GM18499 (cell line): ENCODE results near the gene DUS1L.
A peak's percentile ranks its signal among the peaks of the same experiment; 100 is the strongest.

Experiments used
- ATAC-seq: cut with Tn5 transposase; IDR thresholded peaks from one replicate; pipeline ENCODE4 v1.9.1; 2021; ENCODE audit warnings: moderate number of reproducible peaks; ENCODE audit not compliant: insufficient read depth, unreplicated experiment

DUS1L gene

DNA sequence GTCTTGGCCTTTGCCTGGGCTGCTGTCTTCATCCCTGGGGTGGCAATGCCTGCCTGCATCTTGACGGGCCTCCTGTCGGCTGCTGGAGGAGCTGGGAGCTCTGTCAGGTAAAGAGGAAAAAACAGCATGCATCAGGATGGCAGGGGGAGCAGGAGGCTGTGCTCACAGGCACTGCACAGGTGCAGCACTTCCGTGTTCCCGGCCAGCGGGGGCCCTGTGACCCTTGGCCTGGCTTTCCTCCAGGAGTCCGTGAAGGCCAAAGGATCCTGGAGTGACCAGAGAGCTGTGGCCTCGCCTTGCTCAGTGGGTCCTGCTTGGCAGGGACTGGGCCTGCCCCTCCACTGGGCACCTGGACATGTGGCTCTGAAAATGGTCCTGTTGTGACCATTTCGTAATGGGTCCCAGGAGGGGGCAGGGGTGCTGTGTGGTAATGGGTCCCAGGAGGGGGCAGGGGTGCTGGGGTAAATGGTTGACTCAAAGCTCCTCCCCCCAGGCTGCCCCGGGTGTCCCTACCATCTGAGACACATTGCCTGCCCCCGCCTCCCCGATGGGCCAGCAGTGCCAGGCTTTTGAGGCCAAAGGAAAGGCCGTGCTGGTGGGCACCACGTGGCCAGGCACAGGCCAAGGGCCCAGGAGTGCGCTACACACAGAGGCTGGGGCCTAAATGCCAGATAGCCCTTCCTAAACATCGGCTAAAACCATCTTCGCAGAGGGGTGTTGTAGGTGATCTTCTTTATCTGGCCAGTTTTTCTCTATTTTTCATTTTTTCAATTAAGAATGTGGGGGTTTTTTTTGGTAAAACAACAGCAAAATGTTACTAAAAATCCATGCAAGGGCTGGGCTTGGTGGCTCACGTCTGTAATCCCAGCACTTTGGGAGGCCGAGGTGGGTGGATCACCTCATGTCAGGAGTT, 36.4 kb upstream of the DUS1L start:
- no peak for ATAC-seq

DNA sequence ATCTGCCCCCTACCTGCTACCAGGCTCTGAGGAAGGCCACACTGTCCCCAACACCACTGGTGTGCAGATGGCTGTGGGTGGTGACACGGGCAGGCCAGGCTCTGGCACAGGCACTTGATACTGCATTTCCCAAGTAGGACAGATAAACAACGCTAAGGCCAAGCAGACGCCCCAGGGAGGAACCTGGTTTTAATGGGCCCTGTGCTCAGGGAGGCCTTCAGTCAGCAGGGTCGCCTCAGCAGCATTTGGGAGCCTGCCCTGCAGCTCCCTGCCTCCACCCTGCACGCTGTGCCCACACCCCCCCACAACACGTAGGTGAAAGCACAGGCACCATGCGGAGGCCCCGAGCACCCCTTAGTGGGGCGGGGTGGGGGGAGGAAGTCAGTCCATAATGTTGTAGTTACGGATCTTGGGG, 35.7 kb upstream of the DUS1L start:
- no peak for ATAC-seq

DNA sequence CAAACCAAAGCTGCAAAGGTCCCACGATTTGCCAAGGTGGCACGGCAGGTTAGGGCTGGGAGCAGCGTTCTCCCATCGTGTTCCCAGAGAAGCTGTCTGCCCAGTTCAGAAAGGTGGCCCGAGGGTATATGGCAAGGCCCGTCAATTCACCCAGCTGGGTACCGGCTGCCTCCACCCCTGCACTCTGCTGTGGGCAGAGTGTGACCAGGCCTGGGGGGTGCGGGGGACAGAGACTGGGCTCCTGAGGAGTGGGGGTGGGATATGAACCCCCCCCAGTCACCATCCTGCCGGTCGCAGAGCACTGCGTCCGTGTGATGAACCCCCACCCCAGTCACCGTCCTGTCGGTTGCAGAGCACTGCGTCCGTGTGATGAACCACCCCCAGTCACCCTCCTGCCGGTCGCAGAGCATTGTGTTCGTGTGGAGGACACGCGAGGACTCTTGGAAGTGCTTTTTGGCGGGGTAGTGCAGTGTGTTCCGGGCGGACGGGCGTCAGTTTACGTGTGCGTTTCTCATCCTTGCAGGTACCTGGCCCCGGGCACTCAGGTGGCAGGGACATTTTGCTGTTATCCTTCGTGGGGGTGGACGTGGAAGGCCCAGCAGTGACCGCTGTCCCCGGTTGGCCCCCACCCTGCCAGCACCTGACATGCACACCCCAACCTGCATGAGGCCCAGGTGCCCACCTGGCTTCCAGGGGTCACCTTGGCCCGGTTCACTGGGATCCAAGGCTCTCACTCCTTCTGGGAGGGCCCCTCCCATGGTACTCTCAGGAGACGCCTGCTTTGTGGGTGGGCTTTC, 35.1 kb upstream of the DUS1L start:
- ATAC-seq, result no peak

DNA sequence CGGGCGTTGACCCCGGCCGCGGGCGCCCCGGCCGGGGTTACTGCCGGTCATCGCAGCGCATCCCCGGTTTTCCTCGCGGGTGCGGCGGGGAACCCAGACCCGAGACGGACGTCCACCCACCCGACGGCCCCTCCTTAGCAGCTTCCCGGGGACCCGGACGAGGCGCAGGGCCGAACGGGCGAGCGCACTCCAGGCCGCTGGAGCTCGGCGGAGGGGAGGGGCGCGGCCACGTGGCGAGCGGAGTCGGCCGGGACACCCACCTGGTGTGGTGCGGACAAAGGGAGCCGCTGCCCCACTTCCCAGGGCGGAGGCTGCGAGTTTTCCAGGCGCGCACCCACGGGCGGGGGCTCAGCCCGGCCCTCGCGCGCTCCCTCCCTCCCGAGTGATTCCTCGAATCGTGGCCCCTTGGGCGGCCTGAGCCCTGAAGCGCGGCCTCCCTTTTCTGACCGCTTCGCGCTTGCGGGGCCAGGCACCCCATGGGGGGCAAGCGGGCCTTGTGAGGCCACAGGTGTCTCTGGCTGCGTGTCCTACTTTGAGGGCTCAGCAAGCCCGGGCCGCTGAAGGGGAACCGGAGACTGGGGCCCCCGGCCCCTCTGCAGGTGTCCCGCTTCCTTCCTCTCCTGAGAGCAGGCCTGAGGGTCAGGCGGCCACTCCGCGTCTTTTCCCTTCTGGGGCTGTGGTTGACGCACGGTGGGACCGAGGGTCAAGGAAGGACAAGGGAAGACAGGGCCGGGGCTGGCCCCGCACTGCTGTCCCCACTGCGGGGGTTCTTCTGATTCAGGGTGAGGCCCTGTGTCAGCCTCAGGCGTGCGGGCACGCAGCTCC, 33.5 kb upstream of the DUS1L start:
- no peak for ATAC-seq

DNA sequence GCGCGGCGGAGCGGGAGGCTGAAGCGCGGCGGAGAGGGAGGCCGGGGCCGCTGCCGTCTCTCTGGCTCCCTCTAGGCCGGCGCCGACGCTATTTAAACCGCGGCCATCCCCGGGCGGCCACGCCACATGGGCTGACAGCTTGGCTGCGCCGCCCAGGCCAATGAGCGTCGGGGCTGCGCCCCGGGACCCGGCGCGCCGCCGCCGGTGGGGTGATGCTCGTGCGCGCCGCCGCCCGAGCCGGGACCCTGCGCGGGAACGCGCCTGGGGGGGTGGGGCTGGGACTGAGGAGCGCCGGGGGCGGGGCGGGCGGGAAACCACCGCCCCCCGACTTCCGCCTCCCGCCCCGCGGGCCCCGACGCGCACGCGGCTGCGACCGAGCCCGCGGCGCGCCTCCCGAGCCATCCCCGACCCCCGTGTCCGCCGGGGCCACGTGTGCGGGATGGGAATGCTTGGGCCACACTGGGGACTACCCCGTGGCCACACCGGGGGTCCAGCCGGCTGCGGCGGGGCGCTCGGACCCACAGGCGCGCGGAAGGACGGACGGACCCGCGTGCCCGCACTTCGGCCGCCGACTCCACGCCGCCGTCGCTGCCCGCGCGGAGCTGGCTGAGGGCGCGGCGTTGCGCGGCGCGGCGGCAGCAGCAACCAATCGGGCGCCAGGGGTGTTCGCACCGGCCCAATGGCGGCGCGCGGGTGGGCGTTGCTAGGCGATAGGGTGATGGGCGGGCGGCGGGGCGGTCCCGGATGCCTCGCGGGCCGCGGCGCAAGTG, 32.8 kb upstream of the DUS1L start, which contains the start of gene FASN:
FASN (minus strand) TSS at position 68 of the 770 bp plus-strand sequence. CDS start 1,791 bp downstream, outside the sequence.
- peak; percentile 43 for ATAC-seq

DNA sequence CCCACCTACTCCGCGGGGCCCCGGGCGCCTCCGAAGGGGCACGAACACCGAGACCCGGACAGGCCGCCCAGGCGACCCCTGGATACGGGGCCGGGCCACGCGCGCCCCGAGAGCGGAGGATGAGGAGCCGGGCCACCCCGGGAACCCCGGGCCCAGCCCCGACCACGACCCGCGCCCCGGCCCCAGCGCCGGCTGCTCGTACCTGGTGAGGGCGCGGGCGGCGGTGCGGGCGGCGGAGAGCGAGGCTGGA, 32.2 kb upstream of the DUS1L start:
- ATAC-seq, result peak; percentile 2

DNA sequence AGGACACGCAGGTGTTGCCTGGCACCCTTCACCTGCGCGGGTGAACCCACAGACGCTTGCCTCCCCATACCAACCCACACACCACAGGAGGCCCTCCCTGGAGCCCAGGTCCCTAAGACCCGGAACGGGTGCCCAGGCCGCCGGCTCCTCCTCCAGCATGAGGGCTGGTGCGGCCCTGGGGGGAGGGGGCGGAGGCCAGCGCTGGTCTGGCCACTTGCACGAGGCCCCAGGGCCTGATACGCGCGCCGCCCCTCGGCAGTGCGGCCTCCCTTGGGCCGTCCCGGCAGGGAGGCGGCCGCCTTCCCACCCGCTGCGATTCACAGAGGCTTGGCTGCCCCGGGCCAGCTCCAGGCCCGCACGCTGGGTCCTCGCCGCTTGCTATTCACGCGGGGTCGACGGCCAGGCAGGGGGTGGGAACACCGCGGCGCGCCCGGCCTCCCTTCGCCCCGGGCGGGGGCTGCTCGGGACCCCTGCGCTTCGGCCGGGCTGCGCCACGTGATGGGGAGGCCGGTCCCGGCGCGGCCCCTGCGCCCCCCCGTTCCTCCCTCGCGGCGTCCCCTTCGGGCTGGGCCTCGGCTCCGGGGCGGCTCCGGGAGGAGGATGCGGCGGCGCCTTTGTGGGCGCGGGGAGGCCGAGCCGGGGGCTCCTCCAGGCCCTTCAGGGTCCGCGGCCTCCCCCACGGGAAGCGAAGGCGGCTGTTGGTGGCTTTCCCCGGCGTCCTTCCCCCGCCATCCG, 31.7 kb upstream of the DUS1L start:
- no peak for ATAC-seq

DNA sequence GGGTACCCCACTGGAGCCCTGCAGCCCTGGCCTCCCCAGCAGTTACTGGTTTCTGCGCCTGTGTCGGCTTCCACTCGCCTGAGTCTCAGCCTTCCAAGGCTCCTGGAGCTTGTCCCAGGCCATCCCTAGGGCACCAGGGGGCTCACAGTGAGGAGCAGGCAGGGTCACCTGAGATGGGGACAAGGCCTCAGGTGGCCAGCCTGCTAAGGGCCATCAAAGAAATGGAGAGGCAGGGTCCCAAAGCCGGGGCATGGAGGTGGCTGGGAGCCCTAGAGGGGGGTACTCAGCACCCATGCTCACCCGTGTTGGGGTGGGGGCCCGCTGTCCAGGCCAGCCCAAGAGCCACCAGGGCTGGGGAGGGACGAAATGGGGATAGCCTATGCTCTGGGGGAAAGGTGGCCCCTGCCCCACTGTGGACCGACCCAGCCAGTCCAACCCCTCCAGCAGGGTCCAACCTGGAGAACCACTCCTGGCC, 31.1 kb upstream of the DUS1L start:
- ATAC-seq, result no peak

DNA sequence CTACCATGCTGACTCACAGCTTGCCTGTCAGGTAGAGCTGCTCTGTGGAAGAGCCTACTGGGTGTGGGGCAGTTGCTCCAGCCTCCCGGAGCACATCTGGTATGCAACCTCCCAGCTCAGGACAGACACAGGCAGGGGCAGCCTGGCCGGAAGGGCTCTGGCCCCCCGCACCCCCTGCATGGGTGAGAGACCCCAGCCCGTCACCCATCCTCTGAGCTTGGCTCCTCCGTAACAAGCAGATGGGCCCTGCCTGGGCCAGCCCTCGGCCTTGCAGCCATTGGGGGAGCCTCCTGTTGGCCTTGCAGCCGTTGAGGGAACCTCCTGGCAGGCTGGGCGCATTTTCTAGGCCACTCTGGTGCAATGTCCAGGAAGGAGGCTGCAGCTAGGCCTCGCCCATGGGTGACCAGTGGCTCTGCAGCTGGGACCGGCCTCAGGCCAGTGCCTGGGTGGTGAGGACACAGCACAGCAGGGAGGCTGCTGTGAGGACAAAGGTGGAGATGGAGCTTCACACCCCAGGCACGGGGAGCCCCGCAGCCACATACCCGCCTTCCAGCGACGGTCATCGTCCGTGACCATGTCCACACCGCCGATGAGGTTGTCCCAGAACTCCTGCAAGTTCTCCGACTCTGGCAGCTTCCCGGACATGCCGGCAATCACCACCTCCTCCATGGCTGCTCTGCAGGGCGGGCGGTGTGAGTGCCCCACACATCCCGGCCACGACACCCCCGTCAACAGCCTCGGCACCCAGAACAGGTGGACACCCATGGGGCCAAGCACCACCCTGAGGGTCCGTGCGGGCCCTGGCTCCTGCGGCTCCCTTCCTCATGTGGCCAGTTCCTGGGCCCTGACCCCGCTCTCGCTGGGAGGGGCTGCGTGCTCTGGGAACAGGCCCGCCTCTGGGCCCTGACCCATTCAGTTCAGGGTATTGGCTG, 30.4 kb upstream of the DUS1L start:
- no peak for ATAC-seq

DNA sequence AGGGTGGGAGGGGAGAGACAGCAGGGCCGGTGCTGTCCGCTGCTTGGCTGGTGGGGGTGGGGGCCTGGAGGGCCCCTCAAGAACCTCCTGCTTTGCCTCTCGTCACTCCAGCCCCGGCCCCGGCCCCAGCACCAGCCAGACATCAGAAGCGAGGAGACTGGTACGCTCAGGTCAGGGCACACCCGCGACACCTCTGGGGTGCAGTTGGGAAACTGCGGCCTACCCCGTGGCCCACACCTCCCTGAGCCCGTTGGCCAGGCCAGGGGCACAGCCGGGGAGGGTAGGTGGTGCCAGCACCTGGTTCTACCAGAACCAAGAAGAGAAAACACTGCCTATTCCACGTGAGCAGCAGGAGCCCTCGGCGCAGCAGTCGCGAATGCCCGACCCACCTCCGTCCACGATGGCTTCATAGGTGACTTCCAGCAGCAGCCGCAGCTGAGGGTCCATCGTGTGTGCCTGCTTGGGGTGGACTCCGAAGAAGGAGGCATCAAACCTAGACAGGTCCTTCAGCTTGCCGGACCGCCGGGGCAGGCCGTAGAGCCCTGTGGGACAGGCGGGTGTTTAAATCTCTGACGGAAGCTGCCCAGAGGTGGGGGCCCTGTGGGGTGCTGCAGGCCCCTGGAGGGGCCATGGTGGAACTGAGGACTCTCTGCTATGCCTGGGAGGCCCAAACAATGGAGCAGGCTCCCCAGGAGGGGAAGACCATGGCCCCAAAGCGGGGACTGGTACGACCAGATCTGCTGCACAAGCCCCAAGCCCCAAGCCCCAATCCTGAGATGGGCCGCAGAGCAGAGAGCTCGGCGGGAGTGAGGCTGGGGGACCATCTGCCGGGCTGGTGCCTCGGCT, 29.6 kb upstream of the DUS1L start:
- no peak for ATAC-seq

DNA sequence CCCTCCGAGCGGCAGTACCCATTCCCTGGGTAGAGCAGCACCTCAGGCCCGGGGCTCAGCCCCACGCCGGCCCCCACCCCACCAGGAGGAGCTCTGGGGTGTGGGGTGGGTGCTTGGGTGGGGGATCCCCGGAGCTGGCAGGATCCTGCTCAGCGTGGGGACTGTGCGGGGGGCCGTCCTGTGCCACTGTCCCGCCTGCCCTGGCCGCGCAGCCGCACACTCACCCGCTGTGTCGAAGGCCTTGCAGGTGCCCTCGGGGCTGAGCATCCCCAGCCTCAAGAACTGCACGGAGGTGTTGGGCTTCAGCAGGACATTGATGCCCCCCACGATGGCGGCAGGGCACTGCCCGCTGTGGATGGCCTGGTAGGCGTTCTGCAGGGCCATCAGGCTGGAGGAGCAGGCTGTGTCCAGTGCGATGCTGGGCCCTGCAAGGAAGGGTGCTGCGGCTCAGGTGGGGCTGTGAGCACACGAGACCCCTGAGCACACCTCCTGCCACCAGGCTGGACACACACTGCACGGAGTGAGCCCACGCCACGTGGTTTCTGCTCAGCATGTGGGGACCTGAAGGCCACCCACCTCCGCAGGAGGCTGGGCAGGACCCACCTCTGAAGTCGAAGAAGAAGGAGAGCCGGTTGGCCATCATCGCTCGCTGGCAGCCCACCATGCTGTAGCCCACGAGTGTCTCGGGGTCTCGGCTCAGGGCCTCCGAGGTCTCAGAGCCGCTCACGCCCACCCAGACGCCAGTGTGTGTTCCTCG, 27.6 kb upstream of the DUS1L start:
- ATAC-seq, result no peak

DNA sequence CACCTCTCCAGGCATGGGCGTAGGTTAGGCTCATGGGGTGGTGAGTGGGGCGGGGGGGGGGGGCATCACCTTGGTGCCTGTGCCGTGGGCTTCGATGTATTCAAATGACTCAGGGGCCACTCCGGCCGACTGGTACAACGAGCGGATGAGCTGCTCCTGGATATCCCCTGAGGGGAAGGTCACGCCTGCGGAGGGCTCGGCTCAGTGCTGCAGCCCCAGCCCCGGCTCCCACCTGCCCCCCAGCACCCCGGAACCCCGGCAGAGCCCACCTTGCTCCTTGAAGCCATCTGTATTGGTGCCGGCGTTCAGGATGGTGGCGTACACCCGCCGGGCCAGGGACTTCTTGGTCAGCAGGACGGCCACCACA, 27.0 kb upstream of the DUS1L start:
- no peak for ATAC-seq

DNA sequence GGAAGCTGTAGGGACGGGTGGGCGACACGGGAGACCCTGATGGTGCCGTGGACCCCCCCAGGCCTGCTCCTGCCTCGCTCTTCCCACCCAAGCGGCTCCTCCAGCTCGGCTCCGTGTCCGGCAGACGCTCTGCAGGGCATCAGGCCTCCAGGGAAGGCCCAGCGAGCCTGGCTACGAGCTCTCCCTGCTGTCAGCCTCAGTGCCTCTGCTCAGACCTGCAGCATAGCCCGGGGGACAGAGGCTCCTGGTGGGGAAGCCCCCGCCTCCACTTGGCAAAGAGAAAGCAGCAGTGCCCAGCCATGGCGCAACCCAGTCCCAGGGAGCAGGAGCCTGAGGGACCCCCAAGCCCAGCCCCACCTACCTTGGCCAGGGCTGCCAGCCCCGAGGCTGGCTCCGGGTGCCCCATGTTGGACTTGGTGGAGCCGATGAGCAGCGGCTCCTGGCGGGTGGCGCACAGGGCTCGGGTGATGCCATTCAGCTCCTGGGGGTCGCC, 26.5 kb upstream of the DUS1L start:
- ATAC-seq, result no peak

DNA sequence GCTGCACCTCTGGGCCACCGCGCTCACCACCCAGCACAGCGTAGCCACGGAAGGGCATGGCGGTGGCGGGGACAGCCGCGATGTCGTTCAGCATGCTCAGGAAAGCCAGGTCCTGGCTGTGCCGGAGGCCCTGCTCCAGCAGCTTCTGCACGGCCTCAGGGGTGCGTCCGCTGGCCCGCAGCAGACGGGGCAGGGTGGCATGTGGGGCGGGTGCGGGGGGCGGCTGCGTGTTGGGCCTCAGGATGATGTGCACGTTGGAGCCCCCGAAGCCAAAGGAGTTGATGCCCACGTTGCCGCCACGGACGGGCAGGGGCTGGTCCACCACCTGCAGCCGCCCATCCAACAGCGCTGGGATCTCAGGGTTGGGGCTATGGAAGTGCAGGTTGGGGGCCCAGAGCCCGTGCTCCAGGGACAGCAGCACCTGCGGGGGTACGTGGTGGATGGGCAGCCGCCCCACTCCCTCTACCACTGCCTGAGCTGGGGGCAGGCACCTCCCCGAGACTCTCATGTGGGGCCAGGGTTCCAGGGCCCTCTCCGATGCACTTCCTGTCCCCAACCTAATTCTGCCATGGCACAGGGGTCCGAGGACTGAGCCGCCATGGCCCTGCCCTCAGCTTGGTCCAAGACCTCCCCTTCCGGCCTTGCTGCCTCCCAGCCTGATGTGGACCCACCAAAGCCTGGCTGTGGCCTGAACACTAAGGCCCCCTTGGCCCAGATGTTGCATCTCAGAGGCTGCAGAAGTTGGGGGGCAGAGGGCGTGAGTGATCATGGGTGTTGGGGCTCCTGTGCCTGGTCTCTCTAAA, 25.9 kb upstream of the DUS1L start:
- ATAC-seq, result no peak

DNA sequence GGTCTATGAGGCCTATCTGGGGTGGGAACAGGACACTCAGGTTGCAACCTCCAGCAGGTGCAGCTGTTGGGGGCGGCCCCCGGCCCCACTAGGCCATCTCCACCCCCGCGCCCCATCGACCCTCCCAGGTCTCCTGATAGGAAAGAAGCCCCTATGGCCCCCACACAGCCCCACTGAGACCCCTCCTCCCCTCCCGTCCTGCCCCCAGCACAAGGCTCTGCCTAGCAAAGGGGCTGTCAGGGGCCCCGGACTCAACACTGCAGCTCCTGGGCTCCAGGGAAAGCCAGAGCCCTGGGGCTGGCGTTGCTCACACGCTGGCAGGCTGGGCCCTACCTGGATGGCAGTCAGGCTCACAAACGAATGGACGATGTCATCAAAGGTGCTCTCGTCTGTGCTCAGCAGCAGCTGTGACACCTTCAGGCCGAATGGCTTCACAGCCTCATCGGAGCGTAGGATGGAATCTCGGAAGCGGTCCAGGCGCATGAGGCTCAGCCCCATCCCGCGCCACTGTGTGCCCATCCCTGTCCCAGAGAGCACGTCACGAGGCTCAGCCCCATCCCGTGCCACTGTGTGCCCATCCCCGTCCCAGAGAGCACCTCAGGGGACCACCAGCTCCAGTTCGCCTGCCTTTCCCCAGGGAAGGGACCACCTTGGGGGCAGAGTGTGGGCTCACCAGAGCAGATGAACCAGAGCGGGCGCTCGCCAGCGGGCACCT, 25.1 kb upstream of the DUS1L start:
- ATAC-seq, result no peak
